ENCODE measurements around the gene KDM4B.
A peak's percentile ranks its signal among the peaks of the same experiment; 100 is the strongest.

Gene KDM4B

DNA sequence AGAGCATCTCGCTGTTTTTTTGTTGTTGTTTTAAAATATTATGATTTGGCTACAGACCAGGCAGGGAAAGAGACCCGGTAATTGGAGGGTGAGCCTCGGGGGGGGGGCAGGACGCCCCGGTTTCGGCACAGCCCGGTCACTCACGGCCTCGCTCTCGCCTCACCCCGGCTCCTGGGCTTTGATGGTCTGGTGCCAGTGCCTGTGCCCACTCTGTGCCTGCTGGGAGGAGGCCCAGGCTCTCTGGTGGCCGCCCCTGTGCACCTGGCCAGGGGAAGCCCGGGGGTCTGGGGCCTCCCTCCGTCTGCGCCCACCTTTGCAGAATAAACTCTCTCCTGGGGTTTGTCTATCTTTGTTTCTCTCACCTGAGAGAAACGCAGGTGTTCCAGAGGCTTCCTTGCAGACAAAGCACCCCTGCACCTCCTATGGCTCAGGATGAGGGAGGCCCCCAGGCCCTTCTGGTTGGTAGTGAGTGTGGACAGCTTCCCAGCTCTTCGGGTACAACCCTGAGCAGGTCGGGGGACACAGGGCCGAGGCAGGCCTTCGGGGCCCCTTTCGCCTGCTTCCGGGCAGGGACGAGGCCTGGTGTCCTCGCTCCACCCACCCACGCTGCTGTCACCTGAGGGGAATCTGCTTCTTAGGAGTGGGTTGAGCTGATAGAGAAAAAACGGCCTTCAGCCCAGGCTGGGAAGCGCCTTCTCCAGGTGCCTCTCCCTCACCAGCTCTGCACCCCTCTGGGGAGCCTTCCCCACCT lies 183.3 kb downstream of the KDM4B start:
- Histone ChIP-seq H3K4me3 (ENCODE audit: low read depth, low read length) (no peak overlapping the region), H3K27me3 (peaks cover 2% of the 10 kb centered on the region; the same call in 1 of the 2 replicates), H3K4me1 (peaks cover 7% of the 10 kb centered on the region; the same call in 1 of the 2 replicates), H3K36me3 (no peaks in the 10 kb centered on the region), H3K9me3 (no peaks in the 10 kb centered on the region)
- DNase-seq, result no peak
- TF ChIP-seq, protein P1, sequence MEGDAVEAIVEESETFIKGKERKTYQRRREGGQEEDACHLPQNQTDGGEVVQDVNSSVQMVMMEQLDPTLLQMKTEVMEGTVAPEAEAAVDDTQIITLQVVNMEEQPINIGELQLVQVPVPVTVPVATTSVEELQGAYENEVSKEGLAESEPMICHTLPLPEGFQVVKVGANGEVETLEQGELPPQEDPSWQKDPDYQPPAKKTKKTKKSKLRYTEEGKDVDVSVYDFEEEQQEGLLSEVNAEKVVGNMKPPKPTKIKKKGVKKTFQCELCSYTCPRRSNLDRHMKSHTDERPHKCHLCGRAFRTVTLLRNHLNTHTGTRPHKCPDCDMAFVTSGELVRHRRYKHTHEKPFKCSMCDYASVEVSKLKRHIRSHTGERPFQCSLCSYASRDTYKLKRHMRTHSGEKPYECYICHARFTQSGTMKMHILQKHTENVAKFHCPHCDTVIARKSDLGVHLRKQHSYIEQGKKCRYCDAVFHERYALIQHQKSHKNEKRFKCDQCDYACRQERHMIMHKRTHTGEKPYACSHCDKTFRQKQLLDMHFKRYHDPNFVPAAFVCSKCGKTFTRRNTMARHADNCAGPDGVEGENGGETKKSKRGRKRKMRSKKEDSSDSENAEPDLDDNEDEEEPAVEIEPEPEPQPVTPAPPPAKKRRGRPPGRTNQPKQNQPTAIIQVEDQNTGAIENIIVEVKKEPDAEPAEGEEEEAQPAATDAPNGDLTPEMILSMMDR (IDR thresholded peaks at IDR 0.05; ENCODE audit: low read depth, low read length), result no peak

DNA sequence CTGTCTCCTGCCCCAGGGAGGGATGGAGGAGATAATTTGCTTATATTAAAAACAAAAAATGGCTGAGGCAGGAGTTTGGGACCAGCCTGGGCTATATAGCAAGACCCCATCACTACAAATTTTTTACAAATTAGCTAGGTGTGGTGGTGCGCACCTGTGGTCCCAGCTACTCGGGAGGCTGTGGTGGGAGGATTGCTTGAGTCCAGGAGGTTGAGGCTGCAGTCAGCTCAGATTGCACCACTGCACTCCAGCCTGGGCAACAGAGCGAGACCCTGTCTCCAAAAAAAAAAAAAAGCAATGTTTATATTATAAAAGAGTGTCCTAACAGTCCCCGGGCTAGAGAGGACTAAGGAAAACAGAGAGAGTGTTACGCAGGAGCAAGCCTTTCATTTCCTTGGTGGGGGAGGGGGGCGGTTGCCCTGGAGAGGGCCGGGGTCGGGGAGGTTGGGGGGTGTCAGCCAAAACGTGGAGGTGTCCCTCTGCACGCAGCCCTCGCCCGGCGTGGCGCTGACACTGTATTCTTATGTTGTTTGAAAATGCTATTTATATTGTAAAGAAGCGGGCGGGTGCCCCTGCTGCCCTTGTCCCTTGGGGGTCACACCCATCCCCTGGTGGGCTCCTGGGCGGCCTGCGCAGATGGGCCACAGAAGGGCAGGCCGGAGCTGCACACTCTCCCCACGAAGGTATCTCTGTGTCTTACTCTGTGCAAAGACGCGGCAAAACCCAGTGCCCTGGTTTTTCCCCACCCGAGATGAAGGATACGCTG lies 184.0 kb downstream of the KDM4B start:
- H3K9me3 ChIP-seq, result no peaks in the 10 kb centered on the region
- H3K4me1 ChIP-seq, result peaks cover 7% of the 10 kb centered on the region; the same call in 1 of the 2 replicates
- TF ChIP-seq, protein P1 (IDR thresholded peaks at IDR 0.05; ENCODE audit: low read depth, low read length), result no peak
- no peak for DNase-seq
- H3K4me3 ChIP-seq (ENCODE audit: low read depth, low read length), result no peak overlapping the region
- peaks cover 2% of the 10 kb centered on the region; the same call in 1 of the 2 replicates for H3K27me3 ChIP-seq
- no peaks in the 10 kb centered on the region for H3K36me3 ChIP-seq

DNA sequence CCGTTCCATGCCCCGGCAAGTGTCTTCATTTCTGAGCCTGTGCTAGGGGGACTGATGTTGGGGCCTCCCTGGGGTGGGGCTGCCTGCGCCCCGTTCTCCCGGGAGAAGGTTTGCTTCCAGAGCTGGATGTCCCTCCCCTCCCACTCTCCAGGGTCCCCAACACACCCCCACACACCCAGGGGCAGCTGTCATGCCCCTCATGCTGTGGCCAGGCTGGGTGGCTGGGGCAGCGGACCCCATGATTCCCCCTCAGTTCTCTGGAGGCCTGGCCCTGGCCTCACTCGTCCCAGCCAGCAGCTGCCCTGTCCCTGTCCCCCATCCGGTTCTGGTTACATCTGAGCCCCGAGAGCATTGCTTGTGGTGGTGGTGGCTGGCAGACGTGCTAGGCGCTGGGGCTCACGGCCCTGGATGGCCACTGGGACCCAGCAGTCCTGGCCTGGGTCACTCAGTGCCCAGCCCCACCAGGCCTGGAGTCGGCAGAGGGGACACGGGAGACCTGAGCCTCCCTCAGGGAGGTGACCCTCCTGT lies 184.8 kb downstream of the KDM4B start:
- Histone ChIP-seq H3K27me3 (peaks cover 2% of the 10 kb centered on the region; the same call in 1 of the 2 replicates), H3K9me3 (peaks cover 3% of the 10 kb centered on the region), H3K4me3 (ENCODE audit: low read depth, low read length) (no peak overlapping the region), H3K4me1 (peaks cover 7% of the 10 kb centered on the region; the same call in 1 of the 2 replicates), H3K36me3 (no peaks in the 10 kb centered on the region)
- TF ChIP-seq, protein P1 (IDR thresholded peaks at IDR 0.05; ENCODE audit: low read depth, low read length), result no peak
- DNase-seq, result no peak

DNA sequence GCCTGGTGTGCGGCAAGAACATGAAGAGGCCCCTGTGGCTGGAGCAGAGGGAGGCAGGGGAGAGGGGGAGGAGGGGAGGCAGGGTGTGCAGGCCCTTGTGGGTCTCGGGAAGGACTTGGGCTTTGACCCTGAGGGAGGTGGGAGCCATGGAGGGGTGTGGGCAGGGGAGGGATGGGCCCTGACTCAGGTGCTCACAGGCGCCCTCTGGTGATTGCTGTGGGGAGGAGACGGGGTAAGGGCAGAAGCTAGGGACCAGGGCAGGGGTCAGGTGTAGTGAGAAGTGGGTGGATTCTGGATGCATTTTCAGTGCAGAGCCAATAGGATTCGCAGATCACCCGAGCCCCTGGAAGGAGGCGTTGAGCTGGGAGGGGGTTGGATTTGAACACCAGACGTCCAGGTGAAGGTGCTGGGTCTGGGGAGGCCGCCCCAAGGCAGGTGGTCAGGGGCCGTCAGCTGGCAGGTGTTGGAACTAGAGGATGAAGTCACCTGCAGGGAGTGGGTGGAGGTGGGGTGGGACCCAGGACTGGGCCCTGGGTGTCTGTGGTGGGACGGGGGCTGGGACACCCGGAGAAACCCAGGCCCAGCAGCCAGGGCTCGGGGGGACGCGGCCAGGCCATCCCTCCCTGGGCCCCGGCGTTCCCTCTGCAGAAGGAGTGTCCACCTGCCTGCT lies 185.4 kb downstream of the KDM4B start:
- Histone ChIP-seq H3K4me1 (peaks cover 7% of the 10 kb centered on the region; the same call in 1 of the 2 replicates), H3K27me3 (peaks cover 2% of the 10 kb centered on the region; the same call in 1 of the 2 replicates), H3K9me3 (peaks cover 4% of the 10 kb centered on the region), H3K4me3 (ENCODE audit: low read depth, low read length) (no peak overlapping the region), H3K36me3 (no peaks in the 10 kb centered on the region)
- peak; percentile 74 for DNase-seq
- TF ChIP-seq, protein P1 (IDR thresholded peaks at IDR 0.05; ENCODE audit: low read depth, low read length), result peak; percentile 63

DNA sequence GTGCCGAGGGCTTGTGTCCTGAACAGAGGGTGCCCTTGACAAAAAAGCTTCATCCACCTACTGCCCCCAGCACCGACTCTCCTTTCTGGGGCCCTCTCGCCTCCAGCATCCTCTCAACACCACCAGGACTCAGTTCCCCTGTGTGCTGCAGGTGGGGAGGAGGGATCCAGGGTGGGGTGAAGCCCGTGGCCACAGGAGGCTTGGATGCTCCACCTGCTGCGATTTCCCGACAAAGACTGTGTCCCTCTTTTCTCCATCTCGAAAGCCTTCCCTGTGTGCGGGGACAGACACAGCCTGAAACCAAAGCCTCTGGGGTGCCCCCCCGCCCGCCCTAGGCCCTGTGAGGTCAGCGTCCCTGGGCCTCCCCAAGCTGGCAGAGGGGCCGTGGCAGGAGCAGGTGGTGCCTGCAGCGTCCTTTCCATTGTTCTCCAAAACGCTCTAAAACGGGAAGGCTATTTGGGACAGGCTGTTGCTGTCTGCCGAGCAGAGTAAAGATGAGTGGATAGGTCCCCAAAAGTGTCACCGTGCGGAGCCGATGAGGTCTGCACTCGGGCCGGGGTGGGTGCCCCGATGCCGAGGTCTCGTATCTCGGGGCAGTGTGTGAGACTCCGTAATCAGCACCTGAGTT lies 186.0 kb downstream of the KDM4B start:
- DNase-seq, result no peak
- Histone ChIP-seq H3K9me3 (peaks cover 4% of the 10 kb centered on the region), H3K4me3 (ENCODE audit: low read depth, low read length) (no peak overlapping the region), H3K27me3 (peaks cover 2% of the 10 kb centered on the region; the same call in 1 of the 2 replicates), H3K4me1 (peaks cover 7% of the 10 kb centered on the region; the same call in 1 of the 2 replicates), H3K36me3 (no peaks in the 10 kb centered on the region)
- TF ChIP-seq, protein P1 (IDR thresholded peaks at IDR 0.05; ENCODE audit: low read depth, low read length), result no peak

All from BE2C (cell line).